Ovary (tissue), 9 donors: ENCODE measurements around the gene IBA57. TPM values are rescaled to one million over a fixed set of nuclear protein-coding genes. Genes with fewer than 3 reads are reported as not detected.

Source experiments
- DNase-seq, 5 donors: peaks; one replicate each; pipeline ENCODE4 v3.0.0-alpha.2; 2019 to 2020
- H3K27ac ChIP-seq, 2 donors: fragments of 200-600 bp; one replicate each; pipeline versions ENCODE4 v1.5.1 to v1.8.0; 2019 to 2022
- H3K27me3 ChIP-seq: fragments of 200-600 bp; one replicate; pipeline ENCODE4 v1.8.0; 2022
- H3K36me3 ChIP-seq: fragments of 200-600 bp; sonication (generic); one replicate; pipeline ENCODE4 v1.5.1; 2019
- H3K4me1 ChIP-seq: one replicate; pipeline ENCODE4 v1.8.1; 2013; ENCODE audit warnings: mild to moderate bottlenecking, moderate library complexity; ENCODE audit not compliant: insufficient read depth
- H3K4me3 ChIP-seq: fragments of 200-600 bp; sonication (generic); one replicate; pipeline ENCODE4 v1.5.1; 2017
- H3K9me3 ChIP-seq, 2 donors: fragments of 200-600 bp in 1 of 2; sonication (generic) in 1 of 2; one replicate each; pipeline versions ENCODE4 v1.5.1 to v1.8.1; 2013 to 2019; ENCODE audit warnings: mild to moderate bottlenecking in 1 of 2, moderate library complexity in 1 of 2
- EP300 ChIP-seq: sonication (generic); formaldehyde crosslinking; IDR thresholded peaks from one replicate; pipeline ENCODE4 v1.6.1; 2017; ENCODE audit warnings: antibody characterized with exemption
- POLR2A ChIP-seq: fragments of 450-650 bp; IDR thresholded peaks from one replicate; pipeline ENCODE4 v1.6.1; 2017; ENCODE audit warnings: antibody characterized with exemption, mild to moderate bottlenecking, moderate library complexity
- WGBS, 3 donors: extraction: QIAGEN DNeasy Blood & Tissue Kit in 1 of 3; methylation state at CpG; one replicate each; pipeline versions ENCODE4 v1.1.5 to v1.1.7; 2013 to 2017; 5-methylcytosine and 5-hydroxymethylcytosine counted together
- intact Hi-C, 4 donors: fragments of 100-400 bp; cut with DNase I; formaldehyde crosslinking; loops; one replicate each; pipeline versions ENCODE4 v1.11.0 to v1.15.1; 2022 to 2023
- polyA plus RNA-seq, 2 donors: library from polyadenylated mRNA; stranded (reverse); fragments of 200-250 nt in 1 of 2; fragments of 350-450 nt in 1 of 2; fragmentation: Illumina TruSeq in 1 of 2; extraction: RNeasy Lipid Tissue Mini Kit (QIAGEN cat#74804) in 1 of 2; gene quantifications; one replicate each; pipeline ENCODE4 v1.2.3, GENCODE V29; 2013 to 2014
- total RNA-seq, 7 donors: library from RNA; depleted of rRNA in 2 of 7; stranded (reverse); fragments of >200 nt in 2 of 7; fragmentation: NEBNext Ultra II Directional in 3 of 7; extraction: Animal tissue kit (Norgen Biotek cat#: 25700) in 3 of 7; gene quantifications; one replicate each; pipeline versions ENCODE4 v1.1.0 to v1.2.4, GENCODE V29; 2016 to 2023
- TF ChIP-seq, protein P1 (sequence below), 3 donors: fragments of 450-650 bp in 2 of 3; fragments of 200-600 bp in 1 of 3; IDR thresholded peaks; one replicate each; pipeline versions ENCODE4 v1.5.1 to v1.8.0; 2016 to 2022; ENCODE audit warnings: antibody characterized with exemption in 3 of 3, mild to moderate bottlenecking in 1 of 3
- donor health status: DM: no; HTN: no; CAD: no; lungs with moderate emphysema.
- donor health status: DM: no; HTN: no; CAD: no.
- donor health status: Bipolar disorder and iron deficiency.
- donor health status: DM: yes; HTN: yes; CAD: no.
- donor health status: DM: no; HTN: no; CAD: no.
- donor health status: DM: yes; HTN: yes; CAD: no.

Gene IBA57
- total and polyA plus RNA-seq, 9 donors = 2.8 to 14.5 (median 9.0) TPM

DNA sequence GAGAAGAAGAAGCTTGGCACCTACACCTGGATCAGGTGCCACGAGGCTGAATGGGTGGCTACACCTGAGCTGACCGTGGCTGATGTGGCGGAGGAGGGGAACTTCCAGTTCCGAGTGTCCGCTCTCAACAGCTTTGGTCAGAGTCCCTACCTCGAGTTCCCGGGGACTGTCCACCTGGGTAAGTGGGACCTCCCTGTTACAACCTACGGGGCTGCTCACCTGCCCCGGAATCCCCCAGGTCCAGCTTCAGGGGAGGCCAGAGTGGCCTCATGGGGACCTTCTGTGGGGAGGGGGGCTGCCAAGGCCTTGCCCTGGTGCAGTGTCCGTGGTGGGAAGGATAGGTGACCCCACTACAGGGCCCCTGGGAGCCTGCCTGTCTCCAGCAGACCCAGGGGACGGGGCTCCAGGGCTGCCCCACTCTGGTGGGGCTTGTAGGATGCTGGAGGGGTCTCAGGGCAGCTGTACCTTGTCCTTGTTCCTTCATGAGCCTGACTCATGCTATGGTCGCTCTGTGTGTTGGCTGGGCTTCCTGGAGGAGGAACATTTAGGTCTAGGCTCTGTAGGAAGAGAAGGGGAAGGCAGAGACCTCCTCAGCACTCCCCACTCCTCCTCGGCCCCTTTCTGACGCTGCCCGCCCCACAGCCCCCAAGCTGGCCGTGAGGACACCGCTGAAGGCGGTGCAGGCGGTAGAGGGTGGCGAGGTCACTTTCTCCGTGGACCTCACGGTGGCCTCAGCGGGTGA lies 49.5 kb downstream of the IBA57 start:
- 91 to 95% (median 94%) methylated on average over 21 to 23 of the region's 23 CpGs for WGBS, 3 donors
- TF ChIP-seq, protein P1, sequence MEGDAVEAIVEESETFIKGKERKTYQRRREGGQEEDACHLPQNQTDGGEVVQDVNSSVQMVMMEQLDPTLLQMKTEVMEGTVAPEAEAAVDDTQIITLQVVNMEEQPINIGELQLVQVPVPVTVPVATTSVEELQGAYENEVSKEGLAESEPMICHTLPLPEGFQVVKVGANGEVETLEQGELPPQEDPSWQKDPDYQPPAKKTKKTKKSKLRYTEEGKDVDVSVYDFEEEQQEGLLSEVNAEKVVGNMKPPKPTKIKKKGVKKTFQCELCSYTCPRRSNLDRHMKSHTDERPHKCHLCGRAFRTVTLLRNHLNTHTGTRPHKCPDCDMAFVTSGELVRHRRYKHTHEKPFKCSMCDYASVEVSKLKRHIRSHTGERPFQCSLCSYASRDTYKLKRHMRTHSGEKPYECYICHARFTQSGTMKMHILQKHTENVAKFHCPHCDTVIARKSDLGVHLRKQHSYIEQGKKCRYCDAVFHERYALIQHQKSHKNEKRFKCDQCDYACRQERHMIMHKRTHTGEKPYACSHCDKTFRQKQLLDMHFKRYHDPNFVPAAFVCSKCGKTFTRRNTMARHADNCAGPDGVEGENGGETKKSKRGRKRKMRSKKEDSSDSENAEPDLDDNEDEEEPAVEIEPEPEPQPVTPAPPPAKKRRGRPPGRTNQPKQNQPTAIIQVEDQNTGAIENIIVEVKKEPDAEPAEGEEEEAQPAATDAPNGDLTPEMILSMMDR (IDR thresholded peaks at IDR 0.05) = no peak
- TF ChIP-seq POLR2A (no peak), EP300 (no peak)
- Histone ChIP-seq H3K27me3 (no peaks in the 10 kb centered on the region), H3K4me3 (no peak overlapping the region), H3K4me1 (peaks cover 3% of the 10 kb centered on the region), H3K36me3 (no peaks in the 10 kb centered on the region), H3K27ac (no peak overlapping the region), H3K9me3 (no peaks in the 10 kb centered on the region)
- intact Hi-C loops = loop anchor here in 1 of 4 donors (10.0 kb wide), 1 partner anchor 240 kb away; a partner anchor contains a TSS
- DNase-seq = no peak

DNA sequence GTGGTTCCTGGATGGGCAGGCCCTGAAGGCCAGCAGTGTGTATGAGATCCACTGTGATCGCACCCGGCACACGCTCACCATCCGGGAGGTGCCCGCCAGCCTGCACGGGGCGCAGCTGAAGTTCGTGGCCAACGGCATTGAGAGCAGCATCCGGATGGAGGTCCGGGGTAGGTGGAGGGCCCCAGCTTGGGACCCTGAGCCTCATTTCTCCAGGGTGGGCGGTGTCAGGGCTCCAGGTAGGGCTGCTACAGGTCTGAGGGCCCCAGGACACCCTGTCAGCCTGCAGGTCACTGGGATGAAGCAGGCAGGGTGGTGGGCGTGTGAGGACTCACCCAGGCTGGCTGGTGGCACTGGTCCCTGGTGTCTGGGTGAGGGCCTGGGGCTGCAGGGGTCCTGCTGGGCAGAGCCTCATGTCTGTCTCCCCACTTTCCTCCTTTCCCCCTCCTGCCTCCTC lies 50.1 kb downstream of the IBA57 start:
- TF ChIP-seq, protein P1 (IDR thresholded peaks at IDR 0.05) = no peak
- no peak for TF ChIP-seq POLR2A
- no peak for TF ChIP-seq EP300
- no peaks in the 10 kb centered on the region for H3K36me3 ChIP-seq

DNA sequence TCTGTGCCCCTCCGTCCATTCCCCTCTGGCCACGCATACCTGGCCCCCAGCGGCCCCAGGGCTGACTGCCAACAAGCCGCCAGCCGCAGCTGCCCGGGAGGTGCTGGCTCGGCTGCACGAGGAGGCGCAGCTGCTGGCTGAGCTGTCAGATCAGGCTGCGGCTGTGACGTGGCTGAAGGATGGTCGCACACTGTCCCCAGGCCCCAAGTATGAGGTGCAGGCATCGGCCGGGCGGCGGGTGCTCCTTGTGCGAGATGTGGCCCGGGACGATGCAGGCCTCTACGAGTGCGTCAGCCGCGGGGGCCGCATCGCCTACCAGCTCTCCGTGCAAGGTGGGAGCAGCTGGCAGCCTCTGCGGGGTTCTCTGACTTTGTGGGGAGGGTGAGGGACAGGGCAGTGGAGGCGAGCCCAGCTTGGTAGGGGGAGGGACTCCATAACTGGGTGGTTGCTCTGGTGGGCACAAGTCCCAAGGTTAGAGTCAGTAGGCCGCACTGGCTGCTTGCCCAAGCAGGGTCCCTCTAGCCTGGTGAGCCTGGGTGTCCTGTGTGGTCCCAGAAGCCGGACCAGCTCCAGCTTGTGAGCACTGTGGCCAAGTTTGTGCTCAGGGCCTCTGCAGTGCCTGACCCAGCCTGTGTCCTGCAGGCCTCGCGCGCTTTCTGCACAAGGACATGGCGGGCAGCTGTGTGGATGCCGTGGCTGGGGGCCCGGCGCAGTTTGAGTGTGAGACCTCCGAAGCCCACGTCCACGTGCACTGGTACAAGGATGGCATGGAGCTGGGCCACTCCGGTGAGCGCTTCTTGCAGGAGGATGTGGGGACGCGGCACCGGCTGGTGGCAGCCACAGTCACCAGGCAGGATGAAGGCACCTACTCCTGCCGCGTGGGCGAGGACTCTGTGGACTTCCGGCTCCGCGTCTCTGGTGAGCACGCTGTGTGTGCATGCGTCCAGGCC lies 51.0 kb downstream of the IBA57 start:
- Histone ChIP-seq H3K27me3 (no peaks in the 10 kb centered on the region), H3K27ac (no peak overlapping the region), H3K36me3 (no peaks in the 10 kb centered on the region), H3K4me1 (peaks cover 3% of the 10 kb centered on the region), H3K4me3 (no peak overlapping the region), H3K9me3 (no peaks in the 10 kb centered on the region)
- TF ChIP-seq POLR2A (no peak), EP300 (no peak)
- TF ChIP-seq, protein P1 (IDR thresholded peaks at IDR 0.05) = no peak
- intact Hi-C loops = loop anchor here in 1 of 4 donors (10.0 kb wide), 1 partner anchor 238 kb away; a partner anchor contains a TSS
- 68 to 88% (median 80%) methylated on average over 53 of the region's 53 CpGs for WGBS, 3 donors
- peak in 1 of 5 donors; percentile 31 for DNase-seq

More for the DNA sequence above, 50.1 kb downstream of the IBA57 start:
- H3K27me3 ChIP-seq = no peaks in the 10 kb centered on the region
- H3K4me1 ChIP-seq = peaks cover 3% of the 10 kb centered on the region
- no peak overlapping the region for H3K27ac ChIP-seq
- 95 to 98% (median 96%) methylated on average over 13 of the region's 13 CpGs for WGBS, 3 donors
- intact Hi-C loops = loop anchor here in 1 of 4 donors (10.0 kb wide), 1 partner anchor 239 kb away; a partner anchor contains a TSS
- H3K9me3 ChIP-seq = no peaks in the 10 kb centered on the region
- no peak for DNase-seq
- H3K4me3 ChIP-seq = no peak overlapping the region

DNA sequence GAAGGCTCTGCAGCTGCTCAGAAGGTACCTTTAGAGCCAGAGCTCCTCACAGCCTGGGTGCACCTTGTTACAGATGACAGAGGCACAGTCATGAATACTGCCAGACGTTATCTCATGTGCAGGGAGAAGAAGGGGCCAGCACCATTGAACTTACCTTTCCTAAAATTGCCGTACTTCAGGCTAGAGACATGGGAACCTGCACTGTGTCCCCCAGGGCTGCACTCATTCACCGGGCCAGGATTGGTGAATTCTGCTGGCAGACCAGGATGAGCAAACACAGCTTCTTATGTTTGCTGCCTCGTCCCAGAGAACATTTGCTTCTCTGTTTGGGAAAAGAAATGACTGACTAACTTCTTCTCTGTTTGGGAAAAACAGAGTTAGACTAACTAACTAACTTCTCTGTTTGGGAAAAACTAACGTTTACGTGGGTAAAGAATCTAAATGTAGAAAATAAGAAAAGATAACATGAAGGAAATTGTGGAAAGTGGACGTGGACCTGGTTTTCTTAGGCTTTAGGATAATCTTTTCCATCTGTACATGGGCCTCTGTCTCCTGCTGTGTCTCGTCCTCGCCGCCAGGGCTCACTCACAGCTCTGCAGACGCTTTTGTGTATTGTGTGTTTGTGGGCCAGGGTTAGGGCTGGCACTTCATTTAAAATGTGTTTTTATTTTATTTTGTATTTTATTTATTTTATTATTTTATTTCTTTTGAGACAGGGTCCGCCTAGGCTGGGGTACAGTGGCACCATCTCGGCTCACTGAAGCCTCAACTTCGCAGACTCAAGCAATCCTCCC lies 52.1 kb downstream of the IBA57 start:
- intact Hi-C loops = loop anchor here in 1 of 4 donors (10.0 kb wide), 1 partner anchor 237 kb away; a partner anchor contains a TSS
- no peak for DNase-seq
- Histone ChIP-seq H3K4me3 (no peak overlapping the region), H3K27me3 (no peaks in the 10 kb centered on the region), H3K36me3 (no peaks in the 10 kb centered on the region), H3K27ac (no peak overlapping the region), H3K4me1 (no peaks in the 10 kb centered on the region), H3K9me3 (no peaks in the 10 kb centered on the region)
- TF ChIP-seq EP300 = no peak
- TF ChIP-seq POLR2A = no peak
- TF ChIP-seq, protein P1 (IDR thresholded peaks at IDR 0.05) = no peak
- 83 to 85% (median 85%) methylated on average over 14 of the region's 14 CpGs for WGBS, 3 donors
